ENCODE data around the gene SCYL1.

Gene SCYL1

GRCh38 chr11:65492637-65493366 is 32.1 kb upstream of the SCYL1 start:
- in situ Hi-C loops (cut with MboI; ENCODE audit: low sequenced_read_pairs), result no loop called here

- in situ Hi-C loops (cut with MboI; ENCODE audit: low sequenced_read_pairs), result no loop called here
Measured at GRCh38 chr11:65493367-65494176, 31.3 kb upstream of the SCYL1 start.

GRCh38 chr11:65496304-65497140 is 28.4 kb upstream of the SCYL1 start:
- in situ Hi-C loops (cut with MboI; ENCODE audit: low sequenced_read_pairs), result no loop called here

- in situ Hi-C loops (cut with MboI; ENCODE audit: low sequenced_read_pairs), result no loop called here
Measured at GRCh38 chr11:65497141-65498041, 27.5 kb upstream of the SCYL1 start.

GRCh38 chr11:65498042-65498726 is 26.7 kb upstream of the SCYL1 start:
- in situ Hi-C loops (cut with MboI; ENCODE audit: low sequenced_read_pairs), result no loop called here

- in situ Hi-C loops (cut with MboI; ENCODE audit: low sequenced_read_pairs), result no loop called here
Measured at GRCh38 chr11:65498727-65498976, 26.2 kb upstream of the SCYL1 start.

GRCh38 chr11:65498977-65499712 is 25.7 kb upstream of the SCYL1 start, which contains the start of gene MALAT1:
Gene MALAT1, plus strand, starts transcription at chr11:65499045.
- in situ Hi-C loops (cut with MboI; ENCODE audit: low sequenced_read_pairs), result no loop called here

- in situ Hi-C loops (cut with MboI; ENCODE audit: low sequenced_read_pairs), result loop anchor here (10.0 kb wide), 1 partner anchor 125 kb away; no protein-coding TSS in a partner anchor
Measured at GRCh38 chr11:65499713-65500386, 25.0 kb upstream of the SCYL1 start.

- in situ Hi-C loops (cut with MboI; ENCODE audit: low sequenced_read_pairs), result loop anchor here (10.0 kb wide), 1 partner anchor 126 kb away; no protein-coding TSS in a partner anchor
Measured at GRCh38 chr11:65500387-65501185, 24.3 kb upstream of the SCYL1 start.

GRCh38 chr11:65501186-65501471 is 23.8 kb upstream of the SCYL1 start:
- in situ Hi-C loops (cut with MboI; ENCODE audit: low sequenced_read_pairs), result loop anchor here (10.0 kb wide), 1 partner anchor 126 kb away; no protein-coding TSS in a partner anchor

- in situ Hi-C loops (cut with MboI; ENCODE audit: low sequenced_read_pairs), result loop anchor here (10.0 kb wide), 1 partner anchor 127 kb away; no protein-coding TSS in a partner anchor
Measured at GRCh38 chr11:65501472-65502273, 23.2 kb upstream of the SCYL1 start.

GRCh38 chr11:65502274-65502554 is 22.7 kb upstream of the SCYL1 start:
- in situ Hi-C loops (cut with MboI; ENCODE audit: low sequenced_read_pairs), result loop anchor here (10.0 kb wide), 1 partner anchor 127 kb away; no protein-coding TSS in a partner anchor

- in situ Hi-C loops (cut with MboI; ENCODE audit: low sequenced_read_pairs), result loop anchor here (10.0 kb wide), 1 partner anchor 128 kb away; no protein-coding TSS in a partner anchor
Measured at GRCh38 chr11:65502555-65503367, 22.1 kb upstream of the SCYL1 start.

- in situ Hi-C loops (cut with MboI; ENCODE audit: low sequenced_read_pairs), result loop anchor here (10.0 kb wide), 1 partner anchor 129 kb away; no protein-coding TSS in a partner anchor
Measured at GRCh38 chr11:65503368-65503948, 21.4 kb upstream of the SCYL1 start.

GRCh38 chr11:65503949-65504673 is 20.8 kb upstream of the SCYL1 start:
- in situ Hi-C loops (cut with MboI; ENCODE audit: low sequenced_read_pairs), result loop anchor here (10.0 kb wide), 1 partner anchor 129 kb away; no protein-coding TSS in a partner anchor
